Measurements from ENCODE around the gene TOM1L2. TPM values are rescaled to one million over a fixed set of nuclear protein-coding genes. Genes with fewer than 3 reads are reported as not detected.
A peak's percentile ranks its signal among the peaks of the same experiment; 100 is the strongest.

Gene TOM1L2
- total RNA-seq, 1 experiment from 2014 or later = 3.1 TPM

DNA sequence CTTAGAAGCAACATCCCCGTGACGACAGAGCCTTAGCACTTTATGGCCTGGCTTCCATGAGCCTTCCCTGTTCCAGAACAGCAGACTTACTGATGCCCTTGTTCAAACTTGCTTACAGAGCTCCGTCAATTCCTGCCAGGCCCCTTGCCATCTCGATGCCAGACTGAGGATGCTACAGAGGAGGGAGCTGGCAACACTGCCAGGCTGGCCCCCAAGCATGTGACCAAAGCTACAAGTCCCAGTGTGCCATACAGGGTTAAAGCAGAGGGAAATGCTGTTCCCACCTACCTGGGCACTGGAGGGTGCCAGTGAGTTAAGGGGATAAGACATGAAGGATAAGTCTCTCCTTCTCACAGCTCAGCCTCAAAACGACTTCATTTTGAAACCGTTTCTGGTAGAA lies 102.0 kb downstream of the TOM1L2 start:
- Histone ChIP-seq H3K27me3 (ENCODE audit: control insufficient read depth, insufficient read depth, low read length) (no peaks in the 10 kb centered on the region), H3K36me3 (replicated peaks; ENCODE audit: control insufficient read depth, insufficient read depth, low read length) (no peaks in the 10 kb centered on the region), H3K4me3 (ENCODE audit: insufficient read depth, low read depth, low read length) (no peak overlapping the region)
- DNase-seq = peak; percentile 58

DNA sequence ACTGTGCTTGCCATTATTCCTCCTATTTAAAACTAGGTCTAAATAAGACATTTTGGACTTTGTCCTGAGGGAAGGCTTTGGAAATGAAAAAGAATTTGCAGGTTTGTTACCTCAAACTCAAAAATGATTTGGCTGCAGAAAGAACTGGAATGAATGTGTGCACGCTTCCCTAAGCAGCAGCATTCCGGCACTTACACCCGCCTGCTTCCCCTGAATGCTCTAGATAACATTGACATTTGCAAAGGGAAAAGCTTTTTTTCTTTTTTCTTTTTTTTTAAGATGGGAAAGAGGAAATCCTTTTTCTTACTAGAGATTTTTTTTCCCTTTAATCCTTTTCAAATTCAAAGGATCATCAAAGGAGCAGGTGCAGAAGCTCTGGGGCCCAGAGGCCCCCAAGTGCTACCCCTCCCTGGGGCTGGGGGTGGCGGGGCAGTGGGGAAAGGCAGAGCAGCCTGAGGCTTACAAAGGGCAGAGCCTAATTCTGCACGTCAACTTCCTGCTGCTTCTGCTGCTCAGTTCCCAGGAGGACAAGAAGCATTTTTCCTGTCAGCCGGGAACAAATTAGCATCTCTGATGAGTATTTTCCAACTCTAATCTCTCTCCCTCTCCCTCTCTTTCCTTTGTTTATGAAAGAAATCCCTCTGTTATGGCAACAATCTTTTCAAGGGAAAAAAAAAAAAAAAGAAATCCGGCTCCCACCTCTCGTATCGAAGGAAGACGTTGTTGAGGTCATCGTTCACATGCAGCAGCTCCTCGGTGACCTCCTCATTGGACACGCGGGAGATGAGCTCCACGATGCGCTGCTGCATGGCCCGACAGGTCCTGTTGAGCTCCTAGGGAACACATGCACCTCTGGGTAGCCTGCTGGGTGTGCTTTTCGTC lies 103.3 kb downstream of the TOM1L2 start:
- H3K4me3 ChIP-seq (ENCODE audit: insufficient read depth, low read depth, low read length) = no peak overlapping the region
- H3K36me3 ChIP-seq (replicated peaks; ENCODE audit: control insufficient read depth, insufficient read depth, low read length) = no peaks in the 10 kb centered on the region
- H3K27me3 ChIP-seq (ENCODE audit: control insufficient read depth, insufficient read depth, low read length) = no peaks in the 10 kb centered on the region
- peak; percentile 87 for DNase-seq

DNA sequence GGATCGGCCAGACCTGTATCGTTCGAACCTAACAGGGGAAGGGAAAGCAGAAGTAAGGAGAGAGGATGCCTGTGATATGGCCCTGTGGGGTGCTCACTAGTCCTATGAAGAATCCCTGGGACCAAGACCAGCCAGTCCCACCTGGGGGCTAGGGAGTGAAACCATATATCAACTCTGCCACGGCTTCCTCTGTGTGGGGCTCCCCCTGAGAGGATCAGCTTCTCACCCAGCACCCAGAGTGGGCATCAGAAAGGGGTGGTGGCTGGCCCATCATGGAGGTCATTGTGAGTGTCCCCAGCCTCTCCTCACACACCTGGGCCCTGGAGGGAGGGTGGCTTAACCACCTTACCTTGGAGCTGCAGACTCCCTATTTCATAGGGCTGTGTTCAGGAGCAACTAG lies 105.3 kb downstream of the TOM1L2 start:
- H3K4me3 ChIP-seq (ENCODE audit: insufficient read depth, low read depth, low read length) = no peak overlapping the region
- H3K36me3 ChIP-seq (replicated peaks; ENCODE audit: control insufficient read depth, insufficient read depth, low read length) = no peaks in the 10 kb centered on the region
- H3K27me3 ChIP-seq (ENCODE audit: control insufficient read depth, insufficient read depth, low read length) = no peaks in the 10 kb centered on the region
- no peak for DNase-seq

DNA sequence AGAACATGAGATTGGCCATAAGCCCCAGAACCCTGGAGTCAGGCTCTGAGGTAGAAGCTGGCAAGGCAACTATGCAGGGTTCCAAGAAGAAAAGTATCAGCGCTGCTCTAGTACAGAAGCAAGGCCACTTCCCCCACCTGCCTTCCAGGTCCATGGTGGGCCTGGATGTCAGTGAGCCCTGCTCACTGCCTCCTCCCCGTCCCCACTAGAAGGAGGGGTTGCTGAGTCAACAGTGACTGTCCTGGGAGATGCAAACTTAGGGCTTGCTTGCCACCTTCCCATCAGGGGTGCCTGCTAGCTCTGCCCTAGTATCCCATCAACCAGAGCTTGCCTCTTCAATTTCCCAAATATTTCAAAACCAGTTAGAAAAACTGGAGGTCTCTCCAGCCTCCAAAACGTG lies 105.8 kb downstream of the TOM1L2 start:
- no peaks in the 10 kb centered on the region for H3K27me3 ChIP-seq (ENCODE audit: control insufficient read depth, insufficient read depth, low read length)
- DNase-seq = no peak
- H3K36me3 ChIP-seq (replicated peaks; ENCODE audit: control insufficient read depth, insufficient read depth, low read length) = no peaks in the 10 kb centered on the region
- no peak overlapping the region for H3K4me3 ChIP-seq (ENCODE audit: insufficient read depth, low read depth, low read length)

DNA sequence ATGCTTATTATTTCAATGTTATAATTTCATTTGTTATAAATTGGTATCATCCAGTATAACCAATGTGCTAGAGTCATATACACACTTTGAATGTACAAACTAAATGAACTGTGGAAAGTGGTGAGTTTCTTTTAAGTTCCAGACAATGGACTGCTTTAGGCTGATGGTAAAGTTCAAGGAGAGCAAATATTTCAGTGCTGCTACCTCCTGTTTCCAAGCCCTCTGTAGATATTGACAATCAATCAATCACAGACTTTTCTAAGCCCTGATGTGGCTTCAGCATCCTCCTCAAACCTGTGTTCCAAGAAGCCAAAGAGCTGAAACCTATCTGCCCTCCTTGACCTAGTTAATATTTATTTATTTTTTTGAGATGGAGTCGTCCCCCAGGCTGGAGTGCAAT lies 107.2 kb downstream of the TOM1L2 start:
- Histone ChIP-seq H3K27me3 (ENCODE audit: control insufficient read depth, insufficient read depth, low read length) (no peaks in the 10 kb centered on the region), H3K36me3 (replicated peaks; ENCODE audit: control insufficient read depth, insufficient read depth, low read length) (no peaks in the 10 kb centered on the region), H3K4me3 (ENCODE audit: insufficient read depth, low read depth, low read length) (no peak overlapping the region)
- DNase-seq = no peak

DNA sequence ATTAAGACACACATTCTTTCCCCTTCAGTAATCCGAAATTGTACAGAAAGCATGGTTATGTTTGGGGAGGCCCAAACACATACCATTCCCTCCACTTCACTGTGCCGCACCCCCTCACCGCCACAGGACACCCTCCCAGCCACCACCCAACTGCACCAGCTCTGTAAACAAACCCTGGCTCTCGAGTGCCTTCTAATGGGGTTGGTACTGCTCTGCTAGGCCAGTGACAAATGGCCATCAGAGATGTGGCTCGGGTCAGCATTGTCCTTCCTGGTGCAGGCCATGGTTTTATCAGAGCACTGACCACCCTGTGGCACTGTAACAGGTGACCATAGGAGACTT lies 111.5 kb downstream of the TOM1L2 start:
- DNase-seq = no peak
- H3K36me3 ChIP-seq (replicated peaks; ENCODE audit: control insufficient read depth, insufficient read depth, low read length) = no peaks in the 10 kb centered on the region
- no peak overlapping the region for H3K4me3 ChIP-seq (ENCODE audit: insufficient read depth, low read depth, low read length)
- no peaks in the 10 kb centered on the region for H3K27me3 ChIP-seq (ENCODE audit: control insufficient read depth, insufficient read depth, low read length)

DNA sequence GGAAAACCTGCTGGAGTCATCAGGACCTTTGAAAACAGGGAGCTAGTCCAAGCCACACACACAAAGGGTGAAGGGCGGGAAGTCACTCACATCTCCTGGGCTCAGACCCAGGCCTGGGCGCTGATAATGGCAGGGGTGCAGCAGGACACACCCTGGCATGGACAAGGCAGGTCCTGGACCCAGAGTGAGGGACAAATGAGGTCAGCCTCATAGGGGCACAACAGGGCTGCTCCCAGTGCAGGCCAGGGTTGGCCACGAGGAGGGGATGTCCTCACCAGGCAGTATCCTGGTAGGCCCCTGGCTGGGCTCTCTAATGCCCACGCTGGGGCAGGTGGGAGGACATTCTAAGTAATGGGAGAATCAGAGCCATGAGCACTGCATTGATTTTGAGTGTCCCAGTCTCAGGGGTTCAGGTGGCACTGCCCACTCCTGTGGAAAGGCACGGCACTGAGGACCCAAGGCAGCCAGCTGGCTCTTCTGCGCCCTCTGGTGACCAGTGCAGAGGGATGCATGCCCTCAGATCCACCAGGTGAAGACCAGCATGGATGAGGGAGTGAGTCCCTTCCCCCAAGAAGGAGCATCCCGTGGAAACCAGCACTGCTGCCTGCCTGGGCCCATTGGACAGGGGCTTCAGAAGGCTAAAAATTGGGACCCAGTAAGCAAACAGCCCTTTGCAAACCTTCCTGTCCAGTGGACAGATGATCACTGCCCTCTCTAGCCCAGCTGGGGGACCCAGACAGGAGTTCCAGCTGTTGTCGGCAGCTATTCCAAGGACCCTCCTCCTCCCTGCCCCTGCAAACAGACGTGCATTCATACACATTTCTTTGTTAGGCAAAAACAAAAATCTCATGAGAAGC lies 112.1 kb downstream of the TOM1L2 start:
- DNase-seq = peak; percentile 94
- H3K4me3 ChIP-seq (ENCODE audit: insufficient read depth, low read depth, low read length) = no peak overlapping the region
- H3K27me3 ChIP-seq (ENCODE audit: control insufficient read depth, insufficient read depth, low read length) = no peaks in the 10 kb centered on the region
- H3K36me3 ChIP-seq (replicated peaks; ENCODE audit: control insufficient read depth, insufficient read depth, low read length) = no peaks in the 10 kb centered on the region

DNA sequence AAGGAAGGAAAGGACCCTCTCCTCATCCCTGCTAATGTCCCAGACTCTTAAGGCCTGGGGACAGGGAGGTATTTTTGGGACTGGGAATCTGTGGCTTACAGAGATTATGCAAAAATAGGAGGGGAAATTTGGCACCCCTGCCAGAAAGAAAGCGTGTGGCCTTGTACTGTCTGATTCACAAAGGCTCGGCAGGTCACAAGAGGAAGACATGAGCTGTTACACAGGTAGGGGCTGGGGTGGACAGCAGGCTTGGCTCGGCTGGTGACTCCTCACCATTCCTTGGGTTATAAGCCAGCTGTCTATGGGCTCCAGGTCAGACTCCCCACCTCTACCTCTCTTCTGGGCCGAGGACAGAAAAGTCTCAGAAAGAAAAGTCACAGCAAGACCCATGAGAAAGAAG lies 114.7 kb downstream of the TOM1L2 start:
- no peak for DNase-seq
- H3K36me3 ChIP-seq (replicated peaks; ENCODE audit: control insufficient read depth, insufficient read depth, low read length) = no peaks in the 10 kb centered on the region
- H3K27me3 ChIP-seq (ENCODE audit: control insufficient read depth, insufficient read depth, low read length) = no peaks in the 10 kb centered on the region
- H3K4me3 ChIP-seq (ENCODE audit: insufficient read depth, low read depth, low read length) = no peak overlapping the region

DNA sequence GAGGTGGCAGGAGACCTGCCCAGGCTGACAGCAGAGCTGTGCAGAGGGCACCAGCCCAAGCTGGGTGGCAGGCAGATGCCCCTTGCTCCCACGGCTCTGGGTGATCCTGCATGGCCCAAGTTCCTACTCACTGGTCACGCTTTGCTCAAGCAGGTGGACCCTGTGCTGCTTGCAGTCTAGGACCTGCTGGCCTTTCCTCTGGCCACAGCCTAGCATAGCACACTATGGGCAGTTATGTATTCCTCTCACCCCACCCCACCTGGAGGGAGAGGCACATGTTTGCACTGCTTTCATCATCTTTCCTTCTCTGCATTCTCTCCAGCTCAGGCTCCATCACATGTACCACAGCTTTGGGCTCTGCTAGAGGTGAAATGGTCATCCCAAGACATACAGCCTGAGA lies 115.8 kb downstream of the TOM1L2 start:
- no peak for DNase-seq
- Histone ChIP-seq H3K4me3 (ENCODE audit: insufficient read depth, low read depth, low read length) (no peak overlapping the region), H3K36me3 (replicated peaks; ENCODE audit: control insufficient read depth, insufficient read depth, low read length) (no peaks in the 10 kb centered on the region), H3K27me3 (ENCODE audit: control insufficient read depth, insufficient read depth, low read length) (no peaks in the 10 kb centered on the region)

DNA sequence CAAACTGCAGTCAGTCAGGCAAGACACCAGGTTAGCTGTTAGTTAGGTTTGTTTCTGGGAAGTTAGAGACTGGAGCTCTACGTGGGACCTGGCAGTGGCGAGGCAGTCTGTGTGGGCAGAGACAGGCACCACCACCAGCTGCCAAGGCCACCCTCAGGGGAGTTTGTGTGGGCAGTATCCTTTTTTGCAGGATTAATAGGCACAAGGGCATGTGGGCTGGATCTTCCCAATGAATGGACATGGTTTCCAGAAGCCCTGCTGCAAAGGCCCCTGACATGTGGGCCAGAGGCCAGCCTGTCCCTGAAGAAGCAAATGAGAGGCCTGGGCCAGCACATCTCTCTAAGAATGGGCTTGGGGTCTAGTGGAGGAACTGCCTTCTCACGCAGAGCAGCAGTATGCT lies 116.2 kb downstream of the TOM1L2 start:
- no peak for DNase-seq
- Histone ChIP-seq H3K36me3 (replicated peaks; ENCODE audit: control insufficient read depth, insufficient read depth, low read length) (no peaks in the 10 kb centered on the region), H3K27me3 (ENCODE audit: control insufficient read depth, insufficient read depth, low read length) (no peaks in the 10 kb centered on the region), H3K4me3 (ENCODE audit: insufficient read depth, low read depth, low read length) (no peak overlapping the region)

DNA sequence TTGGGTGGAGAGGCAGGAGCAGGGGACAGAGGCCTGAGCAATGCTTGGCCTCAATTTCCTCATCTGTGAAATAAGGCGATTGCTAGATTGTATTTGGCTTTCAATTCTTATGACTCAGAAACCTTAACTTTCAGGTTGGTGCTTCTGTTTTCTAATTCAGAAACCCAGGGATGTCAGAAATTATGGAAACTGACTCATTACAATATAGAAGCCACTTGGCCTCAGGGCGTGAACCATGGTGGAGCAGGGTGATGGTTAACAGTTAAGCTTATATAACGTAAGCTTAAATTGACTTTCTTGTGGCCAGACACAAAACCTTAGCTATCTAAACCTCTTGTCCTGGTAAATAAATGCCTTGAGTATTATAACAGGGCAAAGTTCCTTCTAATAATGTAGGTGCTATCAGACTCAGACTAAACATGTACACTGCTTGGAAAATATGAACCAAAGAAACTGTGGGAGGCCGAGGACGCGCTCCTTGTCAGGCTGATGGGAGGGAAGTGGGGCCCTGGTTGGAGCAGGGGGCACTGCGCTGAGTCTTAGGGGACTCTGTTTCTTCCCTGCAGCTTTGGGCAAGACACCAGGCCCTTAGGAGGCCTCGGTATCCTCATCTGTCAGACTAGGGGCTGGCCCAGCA lies 118.3 kb downstream of the TOM1L2 start:
- no peak for DNase-seq
- Histone ChIP-seq H3K27me3 (ENCODE audit: control insufficient read depth, insufficient read depth, low read length) (no peaks in the 10 kb centered on the region), H3K36me3 (replicated peaks; ENCODE audit: control insufficient read depth, insufficient read depth, low read length) (no peaks in the 10 kb centered on the region), H3K4me3 (ENCODE audit: insufficient read depth, low read depth, low read length) (no peak overlapping the region)

DNA sequence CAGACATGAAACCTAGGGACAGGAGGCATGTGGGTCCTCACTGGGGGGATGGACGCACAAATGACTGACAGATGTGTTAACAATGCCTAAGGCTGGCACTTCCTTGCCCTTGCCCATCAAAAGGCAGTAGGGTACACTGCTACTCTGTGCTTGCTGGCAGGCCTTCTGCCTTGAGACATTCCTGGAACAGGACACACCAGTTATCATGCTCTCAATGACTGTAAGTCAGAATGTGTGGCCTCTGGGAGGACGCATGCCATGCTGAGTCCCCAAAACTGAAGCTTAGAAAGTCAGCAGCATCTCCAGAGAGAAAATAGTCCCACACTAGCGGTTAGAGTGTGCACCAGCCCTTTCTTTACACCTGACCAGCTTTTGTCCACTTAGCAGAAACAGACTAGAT lies 119.3 kb downstream of the TOM1L2 start:
- Histone ChIP-seq H3K27me3 (ENCODE audit: control insufficient read depth, insufficient read depth, low read length) (no peaks in the 10 kb centered on the region), H3K4me3 (ENCODE audit: insufficient read depth, low read depth, low read length) (no peak overlapping the region), H3K36me3 (replicated peaks; ENCODE audit: control insufficient read depth, insufficient read depth, low read length) (no peaks in the 10 kb centered on the region)
- DNase-seq = no peak

DNA sequence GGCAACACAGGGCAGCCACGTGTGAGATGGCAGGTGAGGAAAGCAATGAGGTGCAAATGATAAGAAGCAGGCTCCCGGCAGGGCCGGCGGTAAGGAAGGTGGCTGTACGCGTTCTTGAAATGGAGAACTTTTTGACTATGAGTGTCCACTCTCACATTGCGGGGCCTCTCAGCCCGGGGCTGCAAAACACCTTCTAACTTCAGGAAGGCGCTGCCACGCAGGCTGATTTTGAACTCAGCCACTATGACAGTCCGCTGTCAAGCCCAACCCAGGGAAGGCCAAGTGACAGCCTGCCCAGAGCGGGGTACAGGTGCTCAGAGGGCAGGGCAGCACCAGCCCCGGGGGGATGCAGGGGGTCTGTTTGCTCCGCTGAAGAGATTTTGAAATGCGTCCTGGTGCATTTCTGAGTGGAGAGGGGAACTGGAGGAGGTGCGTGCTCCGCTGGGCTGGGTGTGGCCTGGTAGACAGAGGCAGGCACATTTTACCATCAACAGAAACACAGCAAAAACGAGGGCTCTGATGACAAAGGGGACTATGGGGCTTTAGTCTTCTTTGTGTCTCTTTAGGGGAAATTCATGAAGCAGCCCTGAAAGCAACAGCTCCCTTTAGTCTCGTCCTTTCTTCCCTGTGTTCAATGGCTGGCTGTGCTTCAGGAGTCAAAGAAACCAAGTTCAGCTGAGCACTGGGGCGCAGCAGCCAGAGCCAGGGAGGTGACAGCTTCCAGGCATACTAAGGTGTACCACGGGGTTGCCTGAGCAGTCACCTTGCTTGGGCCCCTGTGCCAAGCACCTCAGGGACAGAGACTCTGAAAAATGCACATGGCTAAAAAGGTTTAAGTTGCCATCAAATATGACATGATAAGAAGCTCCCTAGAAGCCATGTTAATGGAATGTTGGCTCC lies 120.8 kb downstream of the TOM1L2 start:
- no peaks in the 10 kb centered on the region for H3K27me3 ChIP-seq (ENCODE audit: control insufficient read depth, insufficient read depth, low read length)
- no peaks in the 10 kb centered on the region for H3K36me3 ChIP-seq (replicated peaks; ENCODE audit: control insufficient read depth, insufficient read depth, low read length)
- DNase-seq = no peak
- H3K4me3 ChIP-seq (ENCODE audit: insufficient read depth, low read depth, low read length) = no peak overlapping the region

DNA sequence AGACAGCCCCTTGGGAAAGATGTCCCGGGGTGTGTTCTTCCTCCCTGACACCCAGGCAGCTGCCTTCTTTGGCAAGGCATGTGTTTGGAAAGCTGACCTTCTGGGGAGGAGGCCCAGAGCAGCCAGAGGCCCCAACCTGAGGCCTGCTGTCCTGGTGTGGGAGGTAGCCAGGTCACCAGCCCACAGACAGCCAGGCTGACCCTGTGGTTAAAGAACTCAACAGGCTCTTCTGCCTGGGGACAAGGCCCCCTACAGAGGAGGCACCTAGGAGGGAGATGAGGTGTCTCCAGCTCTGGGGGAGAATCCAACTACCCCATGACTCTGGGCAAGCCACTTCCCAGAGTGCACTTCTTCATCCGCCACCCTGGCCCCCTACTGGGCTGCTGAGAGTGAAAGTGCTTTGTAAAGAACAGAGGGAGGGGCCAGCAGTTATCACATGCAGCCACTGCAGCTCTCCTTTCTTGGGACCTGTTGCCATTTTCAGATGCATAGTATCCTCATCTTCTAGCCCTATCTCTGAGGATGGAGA lies 122.3 kb downstream of the TOM1L2 start:
- DNase-seq = peak; percentile 77
- Histone ChIP-seq H3K4me3 (ENCODE audit: insufficient read depth, low read depth, low read length) (no peak overlapping the region), H3K27me3 (ENCODE audit: control insufficient read depth, insufficient read depth, low read length) (no peaks in the 10 kb centered on the region), H3K36me3 (replicated peaks; ENCODE audit: control insufficient read depth, insufficient read depth, low read length) (no peaks in the 10 kb centered on the region)

Measured in H7 (cell line).